A549 (cell line): ENCODE measurements around the gene CLASP1. TPM values are rescaled to one million over a fixed set of nuclear protein-coding genes. Genes with fewer than 3 reads are reported as not detected.
A peak's percentile ranks its signal among the peaks of the same experiment; 100 is the strongest.

Source experiments
- ATAC-seq, 2 experiments: fragments of 200-7000 bp in 1 of 2; fragments of >200 bp in 1 of 2; cut with Nextera tagmentation in 1 of 2; cut with Tn5 transposase in 1 of 2; 3 replicates each; pipeline versions ENCODE4 v1.8.0 to v1.9.1; 2018 to 2020; ENCODE audit warnings: mild to moderate bottlenecking in 1 of 2, moderate library complexity in 1 of 2
- CTCF ChIA-PET: fragments of 300-600 bp; sonication (Branson Sonifier 250); formaldehyde crosslinking; extraction: SDS; loops from one replicate; lab custom pipeline; 2021; ENCODE audit warnings: antibody characterized with exemption, inconsistent platforms; lab: Yijun Ruan, JAX
- POLR2A ChIA-PET: fragments of 350-600 bp; formaldehyde crosslinking; extraction: SDS; loops from one replicate; lab custom pipeline; 2021; ENCODE audit warnings: antibody characterized with exemption, inconsistent platforms; lab: Yijun Ruan, JAX
- DNase-seq, 2 experiments: peaks; one replicate each; pipeline versions ENCODE4 v3.0.0 to v3.0.0-alpha.2; 2011 to 2016; ENCODE audit warnings: low read depth in 1 of 2, low spot score in 1 of 2
- FAIRE-seq: peaks from 2 replicates; lab custom pipeline; 2011; peaks lifted over from hg19 to GRCh38; lab: Jason Lieb, UNC
- H3K27ac ChIP-seq, 2 experiments: fragments of >200 bp; sonication (Bioruptor Twin); formaldehyde crosslinking; 3 replicates each; pipeline ENCODE4 v1.5.1; 2016 to 2017
- H3K4me1 ChIP-seq: fragments of >200 bp; sonication (Bioruptor Twin); formaldehyde crosslinking; 3 replicates; pipeline ENCODE4 v1.6.1; 2016
- H3K4me2 ChIP-seq: fragments of >200 bp; sonication (Bioruptor Twin); formaldehyde crosslinking; 3 replicates; pipeline ENCODE4 v1.6.1; 2016
- H3K4me3 ChIP-seq: fragments of >200 bp; sonication (Bioruptor Twin); formaldehyde crosslinking; 3 replicates; pipeline ENCODE4 v1.5.1; 2016
- H3K9me3 ChIP-seq: fragments of >200 bp; sonication (Bioruptor Twin); formaldehyde crosslinking; 3 replicates; pipeline ENCODE4 v1.6.1; 2016
- BCL3 ChIP-seq: fragments of >200 bp; sonication (Bioruptor Twin); formaldehyde crosslinking; IDR thresholded peaks from 3 replicates; pipeline ENCODE4 v1.6.1; 2016
- CBX2 ChIP-seq: fragments of 200-600 bp; sonication (generic); IDR thresholded peaks from 2 replicates; pipeline ENCODE4 v1.6.1; 2016; ENCODE audit warnings: low read depth, mild to moderate bottlenecking, borderline replicate concordance
- CTCF ChIP-seq: fragments of >200 bp; sonication (Bioruptor Twin); formaldehyde crosslinking; IDR thresholded peaks from 3 replicates; pipeline ENCODE4 v1.5.1; 2016
- E2F6 ChIP-seq: IDR thresholded peaks from 2 replicates; pipeline ENCODE4 v1.6.1; 2012; ENCODE audit warnings: low read depth, borderline replicate concordance
- ELK1 ChIP-seq: fragments of 150-350 bp; IDR thresholded peaks from 2 replicates; pipeline ENCODE4 v1.6.1; 2014; ENCODE audit warnings: low read depth, mild to moderate bottlenecking, low read length
- FOSL2 ChIP-seq, 2 experiments: fragments of 450-650 bp in 1 of 2; fragments of >200 bp in 1 of 2; sonication (Bioruptor Twin) in 1 of 2; formaldehyde crosslinking; IDR thresholded peaks; 2 replicates each; pipeline versions ENCODE4 v1.5.0 to v1.6.1; 2016 to 2020; ENCODE audit warnings: mild to moderate bottlenecking in 1 of 2, moderate library complexity in 1 of 2
- HEYL ChIP-seq: fragments of 250-450 bp; sonication (Bioruptor Pico); IDR thresholded peaks from 2 replicates; pipeline ENCODE4 v1.8.0; 2021; ENCODE audit warnings: mild to moderate bottlenecking, moderate library complexity
- HOXB13 ChIP-seq: fragments of 250-450 bp; sonication (Bioruptor Pico); IDR thresholded peaks from 2 replicates; pipeline ENCODE4 v1.5.0; 2020; ENCODE audit warnings: low read depth, mild to moderate bottlenecking, moderate library complexity
- JUN ChIP-seq, 2 experiments: fragments of >200 bp; sonication (Bioruptor Twin); formaldehyde crosslinking; IDR thresholded peaks; 2 replicates in 1 of 2; 3 replicates in 1 of 2; pipeline ENCODE4 v1.6.1; 2016 to 2017
- JUNB ChIP-seq: fragments of >200 bp; sonication (Bioruptor Twin); formaldehyde crosslinking; IDR thresholded peaks from 2 replicates; pipeline ENCODE4 v1.6.1; 2016
- KDM5A ChIP-seq: fragments of 200-600 bp; sonication (generic); IDR thresholded peaks from 2 replicates; pipeline ENCODE4 v1.6.1; 2016; ENCODE audit warnings: antibody characterized with exemption, mild to moderate bottlenecking
- MAX ChIP-seq: IDR thresholded peaks from 2 replicates; pipeline ENCODE4 v1.6.1; 2012
- MAZ ChIP-seq: fragments of 150-350 bp; IDR thresholded peaks from 2 replicates; pipeline ENCODE4 v1.6.1; 2014; ENCODE audit warnings: antibody characterized with exemption, low read depth, low read length, borderline replicate concordance
- NFE2L2 ChIP-seq: fragments of 150-350 bp; conservative IDR thresholded peaks from 2 replicates; pipeline ENCODE4 v1.6.1; 2014; ENCODE audit warnings: low read length
- NPAS2 ChIP-seq: fragments of 250-450 bp; sonication (Bioruptor Pico); IDR thresholded peaks from 2 replicates; pipeline ENCODE4 v1.8.0; 2022; ENCODE audit warnings: mild to moderate bottlenecking, moderate library complexity, borderline replicate concordance
- POLR2AphosphoS2 ChIP-seq: conservative IDR thresholded peaks from 2 replicates; pipeline ENCODE4 v1.6.1; 2012; ENCODE audit warnings: low read length, improper control_type of control experiment, inconsistent platforms
- RARB ChIP-seq: fragments of 250-450 bp; sonication (Bioruptor Pico); IDR thresholded peaks from 2 replicates; pipeline ENCODE4 v1.8.0; 2021; ENCODE audit warnings: mild to moderate bottlenecking, moderate library complexity
- REST ChIP-seq: fragments of 200-600 bp; sonication (generic); IDR thresholded peaks from 2 replicates; pipeline ENCODE4 v1.6.1; 2016; ENCODE audit warnings: antibody characterized with exemption, mild to moderate bottlenecking, moderate library complexity
- RNF2 ChIP-seq: fragments of 200-600 bp; sonication (generic); IDR thresholded peaks from 2 replicates; pipeline ENCODE4 v1.6.1; 2016; ENCODE audit warnings: low read depth, mild to moderate bottlenecking, antibody characterized with exemption, moderate library complexity, borderline replicate concordance
- ZNF302 ChIP-seq: fragments of 250-450 bp; sonication (Bioruptor Pico); IDR thresholded peaks from 2 replicates; pipeline ENCODE4 v1.9.0; 2021; ENCODE audit warnings: inconsistent platforms, mild to moderate bottlenecking, moderate library complexity
- WGBS: methylation state at CpG from one replicate; pipeline ENCODE4 v1.1.6; 2017; ENCODE audit errors: missing lambda C conversion rate; 5-methylcytosine and 5-hydroxymethylcytosine counted together
- polyA plus RNA-seq, 4 experiments: library from polyadenylated mRNA; depleted of rRNA in 3 of 4; stranded (reverse); fragments of >200 nt; fragmentation: RNase III in 1 of 4; extraction: RNeasy Plus Mini Kit Qiagen cat#74134 plus additional on column Dnase treatment in 1 of 4; gene quantifications; 2 replicates in 3 of 4; 3 replicates in 1 of 4; pipeline ENCODE4 v1.2.3, GENCODE V29; 2011 to 2017

CLASP1 gene
- polyA plus RNA-seq, 2 of the 4 experiments (the other 2 are of a cell fraction): 11.7 to 15.8 TPM

GRCh38 chr2:121502246-121502645, 147.0 kb downstream of the CLASP1 start:
- WGBS: 69% methylated on average over 5 of the region's 5 CpGs
- Histone ChIP-seq H3K27ac (no peak overlapping the region; a peak in 1 of 6 replicates), H3K4me1 (peaks cover 16% of the 10 kb centered on the region; the same call in 2 of the 3 replicates), H3K9me3 (no peaks in the 10 kb centered on the region), H3K4me3 (no peak overlapping the region), H3K4me2 (no peak overlapping the region)
- ChIA-PET POLR2A (no interaction called here), CTCF (interaction anchor here (0.9 kb wide), 1 partner anchor 19 kb away, joined by 3 read pairs; no protein-coding TSS in a partner anchor)
- TF ChIP-seq RNF2 (no peak), JUN (IDR thresholded peaks at IDR 0.05) (no peak), NPAS2 (CRISPR knock-in tag) (no peak), REST (no peak), MAZ (no peak), BCL3 (no peak), CBX2 (no peak), FOSL2 (IDR thresholded peaks at IDR 0.05) (no peak), FOSL2 (CRISPR knock-in tag; IDR thresholded peaks at IDR 0.05) (no peak), E2F6 (no peak), RARB (CRISPR knock-in tag) (no peak), CTCF (no peak), JUNB (no peak), HOXB13 (CRISPR knock-in tag) (no peak), KDM5A (no peak), NFE2L2 (no peak), ZNF302 (CRISPR knock-in tag) (no peak)
- no peak for ATAC-seq
- no peak for DNase-seq
- no peak for FAIRE-seq

GRCh38 chr2:121501554-121501953, 147.7 kb downstream of the CLASP1 start:
- 92% methylated on average over 2 of the region's 2 CpGs for WGBS
- DNase-seq (no peak), FAIRE-seq (no peak), ATAC-seq (no peak)
- TF ChIP-seq ELK1 (no peak), POLR2AphosphoS2 (no peak), HEYL (CRISPR knock-in tag) (no peak), MAX (no peak)
- Histone ChIP-seq H3K9me3 (no peaks in the 10 kb centered on the region), H3K4me3 (no peak overlapping the region), H3K27ac (peak overlapping the region in 1 of 2 experiments; percentile 29; a peak in 1 of 6 replicates), H3K4me2 (no peak overlapping the region), H3K4me1 (peaks cover 16% of the 10 kb centered on the region; the same call in 2 of the 3 replicates)
- POLR2A ChIA-PET: no interaction called here
- CTCF ChIA-PET: interaction anchor here (0.9 kb wide), 1 partner anchor 20 kb away, joined by 3 read pairs; no protein-coding TSS in a partner anchor
